SK-N-SH (cell line): ENCODE results near the gene LRIG1. TPM values are rescaled to one million over a fixed set of nuclear protein-coding genes. Genes with fewer than 3 reads are reported as not detected.
A peak's percentile ranks its signal among the peaks of the same experiment; 100 is the strongest.

ENCODE experiments used
- CTCF ChIA-PET: fragments of 300-600, 350-600 bp; formaldehyde crosslinking; extraction: SDS; loops from one replicate; lab custom pipeline; 2021; lab: Yijun Ruan, JAX
- POLR2A ChIA-PET: fragments of 350-600 bp; sonication (Branson Sonifier 250); formaldehyde crosslinking; extraction: SDS; loops from one replicate; lab custom pipeline; 2020; ENCODE audit warnings: antibody characterized with exemption, inconsistent platforms; lab: Yijun Ruan, JAX
- DNase-seq: peaks from one replicate; pipeline ENCODE4 v3.0.0; 2012
- H2AFZ ChIP-seq: fragments of 200-600 bp; sonication (generic); 2 replicates; pipeline ENCODE4 v1.8.1; 2016; ENCODE audit warnings: antibody characterized with exemption, mild to moderate bottlenecking, low read depth
- H3F3A ChIP-seq: fragments of 200-600 bp; sonication (generic); replicated peaks from 2 replicates; pipeline ENCODE3; 2016; ENCODE audit warnings: antibody characterized with exemption, mild to moderate bottlenecking; ENCODE audit not compliant: insufficient read depth
- H3K27ac ChIP-seq, 2 experiments: fragments of 200-500 bp in 1 of 2; fragments of 200-600 bp in 1 of 2; sonication (Bioruptor generic) in 1 of 2; sonication (generic), shearing (Covaris generic) in 1 of 2; 2 replicates each; pipeline versions ENCODE4 v1.5.1 to v1.6.1; 2014 to 2016; ENCODE audit warnings: low read depth in 2 of 2, inconsistent platforms in 1 of 2, low read length in 1 of 2, mild to moderate bottlenecking in 1 of 2, mixed read lengths in 1 of 2
- H3K27me3 ChIP-seq: fragments of 200-600 bp; sonication (generic), shearing (Covaris generic); 2 replicates; pipeline ENCODE4 v1.6.1; 2016; ENCODE audit warnings: mixed run types; ENCODE audit not compliant: insufficient read depth
- H3K36me3 ChIP-seq, 2 experiments: fragments of 200-500 bp in 1 of 2; fragments of 200-600 bp in 1 of 2; sonication (Bioruptor generic) in 1 of 2; sonication (generic) in 1 of 2; replicated peaks in 1 of 2; 2 replicates each; pipeline versions ENCODE3 to v1.5.1; 2014 to 2016; ENCODE audit warnings: low read length in 1 of 2, mild to moderate bottlenecking in 1 of 2; ENCODE audit not compliant: insufficient read depth in 2 of 2, control insufficient read depth in 1 of 2
- H3K4me1 ChIP-seq, 2 experiments: fragments of 200-500 bp in 1 of 2; fragments of 200-600 bp in 1 of 2; sonication (Bioruptor generic) in 1 of 2; sonication (generic), shearing (Covaris generic) in 1 of 2; 2 replicates each; pipeline versions ENCODE4 v1.5.1 to v1.6.1; 2014 to 2016; ENCODE audit warnings: low read depth in 1 of 2, low read length in 1 of 2, mixed run types in 1 of 2; ENCODE audit not compliant: insufficient read depth in 2 of 2, control insufficient read depth in 1 of 2
- H3K4me2 ChIP-seq: fragments of 200-600 bp; sonication (generic), shearing (Covaris generic); 2 replicates; pipeline ENCODE4 v1.6.1; 2017; ENCODE audit warnings: mixed run types
- H3K4me3 ChIP-seq, 2 experiments: fragments of 200-500 bp in 1 of 2; fragments of 200-600 bp in 1 of 2; sonication (Bioruptor generic) in 1 of 2; sonication (generic), shearing (Covaris generic) in 1 of 2; 2 replicates each; pipeline versions ENCODE4 v1.5.1 to v1.8.1; 2014 to 2016; ENCODE audit warnings: low read depth in 2 of 2, inconsistent platforms in 1 of 2, low read length in 1 of 2, mild to moderate bottlenecking in 1 of 2, mixed read lengths in 1 of 2, moderate library complexity in 1 of 2
- H3K79me2 ChIP-seq: fragments of 200-600 bp; sonication (generic); 2 replicates; pipeline ENCODE4 v1.8.1; 2017; ENCODE audit warnings: mild to moderate bottlenecking; ENCODE audit not compliant: insufficient read depth
- H3K9ac ChIP-seq: fragments of 200-600 bp; sonication (generic); 2 replicates; pipeline ENCODE4 v1.6.1; 2017; ENCODE audit warnings: mixed run types
- H3K9me2 ChIP-seq: fragments of 200-600 bp; sonication (generic); 2 replicates; pipeline ENCODE4 v1.6.1; 2017; ENCODE audit warnings: mixed run types
- H3K9me3 ChIP-seq: fragments of 200-600 bp; sonication (generic); 2 replicates; pipeline ENCODE4 v1.6.1; 2017; ENCODE audit warnings: mixed run types, mild to moderate bottlenecking, moderate library complexity
- H4K20me1 ChIP-seq: fragments of 200-600 bp; sonication (generic); 2 replicates; pipeline ENCODE4 v1.6.1; 2017; ENCODE audit warnings: mild to moderate bottlenecking, mixed run types; ENCODE audit not compliant: insufficient read depth
- ELF1 ChIP-seq: IDR thresholded peaks from 2 replicates; pipeline ENCODE4 v1.4.0; 2012
- EP300 ChIP-seq, 2 experiments: IDR thresholded peaks; 2 replicates each; pipeline versions ENCODE4 v1.4.0 to v1.6.1; 2012; ENCODE audit warnings: borderline replicate concordance in 1 of 2, low read depth in 1 of 2, low read length in 1 of 2
- FOSL2 ChIP-seq: IDR thresholded peaks from 2 replicates; pipeline ENCODE4 v1.4.0; 2012; ENCODE audit warnings: low read depth, mild to moderate bottlenecking, moderate library complexity, borderline replicate concordance
- FOXJ3 ChIP-seq: sonication (generic); formaldehyde crosslinking; IDR thresholded peaks from 2 replicates; pipeline ENCODE4 v1.5.1; 2020; ENCODE audit warnings: mild to moderate bottlenecking, missing genetic modification reagents
- FOXM1 ChIP-seq: IDR thresholded peaks from 2 replicates; pipeline ENCODE4 v1.4.0; 2012; ENCODE audit warnings: low read depth, mild to moderate bottlenecking
- GABPA ChIP-seq: IDR thresholded peaks from 2 replicates; pipeline ENCODE4 v1.4.0; 2012; ENCODE audit warnings: low read depth, mild to moderate bottlenecking
- GATA2 ChIP-seq: sonication (generic); formaldehyde crosslinking; IDR thresholded peaks from 2 replicates; pipeline ENCODE4 v1.5.0; 2020; ENCODE audit warnings: mild to moderate bottlenecking, missing genetic modification reagents
- JUND ChIP-seq: IDR thresholded peaks from 2 replicates; pipeline ENCODE4 v1.4.0; 2012
- MXI1 ChIP-seq: IDR thresholded peaks from 2 replicates; pipeline ENCODE4 v1.6.1; 2012; ENCODE audit warnings: mild to moderate bottlenecking, low read depth, low read length, improper control_type of control experiment
- NFIC ChIP-seq: IDR thresholded peaks from 2 replicates; pipeline ENCODE4 v1.4.0; 2012; ENCODE audit warnings: borderline replicate concordance
- PBX3 ChIP-seq: IDR thresholded peaks from 2 replicates; pipeline ENCODE4; 2012
- POLR2AphosphoS5 ChIP-seq: IDR thresholded peaks from 2 replicates; pipeline ENCODE4 v1.6.1; 2012; ENCODE audit warnings: low read depth, low read length
- RAD21 ChIP-seq: IDR thresholded peaks from 2 replicates; pipeline ENCODE4 v1.6.1; 2012; ENCODE audit warnings: mild to moderate bottlenecking, low read length
- RCOR1 ChIP-seq: fragments of 150-350 bp; IDR thresholded peaks from 2 replicates; pipeline ENCODE4 v1.6.1; 2017; ENCODE audit warnings: antibody characterized with exemption, low read length
- RFX5 ChIP-seq: IDR thresholded peaks from 2 replicates; pipeline ENCODE4 v1.6.1; 2012; ENCODE audit warnings: mild to moderate bottlenecking, improper control_type of control experiment, low read length
- RXRA ChIP-seq: IDR thresholded peaks from 2 replicates; pipeline ENCODE4 v1.4.0; 2012; ENCODE audit warnings: low read depth, mild to moderate bottlenecking, borderline replicate concordance
- TCF12 ChIP-seq: IDR thresholded peaks from 2 replicates; pipeline ENCODE4 v1.4.0; 2012
- TEAD4 ChIP-seq: IDR thresholded peaks from 2 replicates; pipeline ENCODE4 v1.4.0; 2012; ENCODE audit warnings: mild to moderate bottlenecking, borderline replicate concordance; ENCODE audit not compliant: insufficient read depth
- YY1 ChIP-seq: IDR thresholded peaks from 2 replicates; pipeline ENCODE4 v1.4.0; 2012; ENCODE audit warnings: low read depth, mild to moderate bottlenecking
- WGBS: methylation state at CpG from one replicate; pipeline ENCODE4 v1.1.6; 2017; ENCODE audit warnings: low lambda C conversion rate; 5-methylcytosine and 5-hydroxymethylcytosine counted together
- polyA plus RNA-seq, 3 experiments: library from polyadenylated mRNA; depleted of rRNA; stranded (reverse); fragments of >200 nt; gene quantifications; 2 replicates each; pipeline ENCODE4 v1.2.3, GENCODE V29; 2012
- TF ChIP-seq, protein P1 (sequence below): IDR thresholded peaks from 2 replicates; pipeline ENCODE4 v1.6.1; 2012; ENCODE audit warnings: mild to moderate bottlenecking, low read depth, low read length, moderate library complexity
- TF ChIP-seq, protein P2 (sequence below): IDR thresholded peaks from 2 replicates; pipeline ENCODE4 v1.4.0; 2012; ENCODE audit warnings: low read depth

The LRIG1 gene
- polyA plus RNA-seq, 1 of the 3 experiments (the other 2 are of a cell fraction): 1.7 TPM

DNA sequence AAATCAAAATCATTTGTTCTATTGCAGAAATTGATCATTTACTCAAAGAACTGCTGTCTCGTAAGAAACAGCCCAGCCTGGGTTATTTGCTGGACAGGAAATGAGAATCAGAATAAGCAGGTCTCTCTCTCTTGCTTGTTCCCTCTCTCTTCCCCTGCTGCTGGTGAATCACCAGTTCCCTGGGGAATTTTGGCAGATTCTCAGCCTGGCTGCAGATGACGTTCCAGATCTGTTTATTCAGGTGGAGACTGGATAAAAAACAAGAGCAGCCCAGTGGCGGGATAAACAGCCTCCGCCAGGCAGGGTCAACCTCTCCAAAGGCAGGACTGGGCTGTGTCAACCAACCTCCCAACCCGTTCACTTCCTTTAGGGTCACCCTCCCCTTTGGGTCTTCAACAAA, 72.1 kb downstream of the LRIG1 start:
- ChIA-PET CTCF (interaction anchor here (1.0 to 1.4 kb wide), 3 partner anchors 21 to 152 kb away, joined by 3 to 5 read pairs (median 3); no protein-coding TSS in a partner anchor), POLR2A (no interaction called here)
- Histone ChIP-seq H3K4me3 (no peak overlapping the region), H3K27ac (peak overlapping the region; percentile 64 to 83), H3K9me3 (no peaks in the 10 kb centered on the region), H4K20me1 (no peaks in the 10 kb centered on the region), H3K4me2 (peak overlapping the region; percentile 51; the same call in 1 of the 2 replicates), H3F3A (no peaks in the 10 kb centered on the region), H3K9ac (no peak overlapping the region; the same call in 1 of the 2 replicates), H3K36me3 (no peaks in the 10 kb centered on the region), H3K27me3 (no peaks in the 10 kb centered on the region), H3K4me1 (peaks cover 10 to 15% of the 10 kb centered on the region in 2 experiments), H2AFZ (no peak overlapping the region), H3K9me2 (no peaks in the 10 kb centered on the region), H3K79me2 (no peaks in the 10 kb centered on the region)
- WGBS: 7% methylated on average over 5 of the region's 5 CpGs
- TF ChIP-seq RAD21 (peak; percentile 9; the same call in 1 of the 2 replicates), PBX3 (peak; percentile 72), MXI1 (no peak), FOXM1 (no peak), NFIC (peak; percentile 89), TCF12 (peak; percentile 97), RCOR1 (no peak), EP300 (IDR thresholded peaks at IDR 0.05; ENCODE audit: borderline replicate concordance in 1 of 2, low read depth in 1 of 2, low read length in 1 of 2) (peak in 1 of 2 experiments; percentile 78; a peak in 1 of 4 replicates), RFX5 (peak; percentile 96), JUND (peak; percentile 80), GABPA (peak; percentile 51; the same call in 1 of the 2 replicates), RXRA (peak; percentile 53; the same call in 1 of the 2 replicates), TEAD4 (peak; percentile 24; the same call in 1 of the 2 replicates), YY1 (no peak), ELF1 (no peak), GATA2 (no peak), FOSL2 (peak; percentile 90), FOXJ3 (CRISPR knock-in tag) (no peak), POLR2AphosphoS5 (no peak)
- TF ChIP-seq, protein P1, sequence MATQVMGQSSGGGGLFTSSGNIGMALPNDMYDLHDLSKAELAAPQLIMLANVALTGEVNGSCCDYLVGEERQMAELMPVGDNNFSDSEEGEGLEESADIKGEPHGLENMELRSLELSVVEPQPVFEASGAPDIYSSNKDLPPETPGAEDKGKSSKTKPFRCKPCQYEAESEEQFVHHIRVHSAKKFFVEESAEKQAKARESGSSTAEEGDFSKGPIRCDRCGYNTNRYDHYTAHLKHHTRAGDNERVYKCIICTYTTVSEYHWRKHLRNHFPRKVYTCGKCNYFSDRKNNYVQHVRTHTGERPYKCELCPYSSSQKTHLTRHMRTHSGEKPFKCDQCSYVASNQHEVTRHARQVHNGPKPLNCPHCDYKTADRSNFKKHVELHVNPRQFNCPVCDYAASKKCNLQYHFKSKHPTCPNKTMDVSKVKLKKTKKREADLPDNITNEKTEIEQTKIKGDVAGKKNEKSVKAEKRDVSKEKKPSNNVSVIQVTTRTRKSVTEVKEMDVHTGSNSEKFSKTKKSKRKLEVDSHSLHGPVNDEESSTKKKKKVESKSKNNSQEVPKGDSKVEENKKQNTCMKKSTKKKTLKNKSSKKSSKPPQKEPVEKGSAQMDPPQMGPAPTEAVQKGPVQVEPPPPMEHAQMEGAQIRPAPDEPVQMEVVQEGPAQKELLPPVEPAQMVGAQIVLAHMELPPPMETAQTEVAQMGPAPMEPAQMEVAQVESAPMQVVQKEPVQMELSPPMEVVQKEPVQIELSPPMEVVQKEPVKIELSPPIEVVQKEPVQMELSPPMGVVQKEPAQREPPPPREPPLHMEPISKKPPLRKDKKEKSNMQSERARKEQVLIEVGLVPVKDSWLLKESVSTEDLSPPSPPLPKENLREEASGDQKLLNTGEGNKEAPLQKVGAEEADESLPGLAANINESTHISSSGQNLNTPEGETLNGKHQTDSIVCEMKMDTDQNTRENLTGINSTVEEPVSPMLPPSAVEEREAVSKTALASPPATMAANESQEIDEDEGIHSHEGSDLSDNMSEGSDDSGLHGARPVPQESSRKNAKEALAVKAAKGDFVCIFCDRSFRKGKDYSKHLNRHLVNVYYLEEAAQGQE: peak; percentile 42; the same call in 1 of the 2 replicates
- TF ChIP-seq, protein P2, sequence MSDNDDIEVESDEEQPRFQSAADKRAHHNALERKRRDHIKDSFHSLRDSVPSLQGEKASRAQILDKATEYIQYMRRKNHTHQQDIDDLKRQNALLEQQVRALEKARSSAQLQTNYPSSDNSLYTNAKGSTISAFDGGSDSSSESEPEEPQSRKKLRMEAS: peak; percentile 49; the same call in 1 of the 2 replicates
- DNase-seq: peak; percentile 62
